NCI-H1694 (cell line): ENCODE data around the gene HSPA4L.

Experiments used
- DNase-seq: peaks from one replicate; lab custom pipeline; 2025; lab: John Stamatoyannopoulos, UW

The HSPA4L gene

DNA sequence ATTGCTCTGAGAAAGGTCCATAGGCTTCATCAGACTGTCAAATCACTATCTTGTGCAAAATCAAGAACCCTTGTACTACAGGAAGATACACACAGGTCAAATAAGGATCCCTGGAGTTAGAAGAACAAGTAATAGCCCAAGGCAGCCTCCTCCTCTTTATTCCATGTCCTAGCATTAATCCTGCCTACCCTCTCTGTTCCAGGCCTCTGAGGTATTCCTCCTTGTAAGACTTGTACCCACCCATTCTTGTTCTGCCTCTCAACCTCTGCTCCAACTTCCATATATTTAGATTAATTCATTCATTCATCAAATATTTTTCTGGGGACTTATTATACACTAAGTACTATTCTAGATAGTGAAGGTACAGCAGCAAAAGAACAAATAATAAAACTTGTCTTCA, 88.2 kb downstream of the HSPA4L start:
- DNase-seq, result no peak

DNA sequence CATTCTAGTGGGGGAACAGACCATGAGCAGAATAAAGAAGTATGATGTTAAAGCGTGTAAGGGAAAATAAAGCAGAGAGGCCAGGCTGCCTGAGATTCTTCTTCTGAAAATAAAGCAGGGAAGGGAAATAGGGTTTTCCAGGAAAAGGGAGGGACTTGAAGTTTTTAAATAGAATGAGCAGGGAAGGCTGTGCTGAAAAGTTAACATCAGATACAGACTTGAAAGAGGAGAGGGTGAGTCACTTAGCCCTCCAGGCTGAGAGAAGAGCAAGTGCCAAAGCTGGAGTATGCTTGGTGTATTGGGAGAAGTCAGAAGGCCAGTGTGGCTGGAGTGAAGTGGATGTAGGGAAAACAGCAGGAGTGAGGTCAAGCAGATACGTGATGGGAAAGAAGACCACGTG, 88.6 kb downstream of the HSPA4L start:
- no peak for DNase-seq

DNA sequence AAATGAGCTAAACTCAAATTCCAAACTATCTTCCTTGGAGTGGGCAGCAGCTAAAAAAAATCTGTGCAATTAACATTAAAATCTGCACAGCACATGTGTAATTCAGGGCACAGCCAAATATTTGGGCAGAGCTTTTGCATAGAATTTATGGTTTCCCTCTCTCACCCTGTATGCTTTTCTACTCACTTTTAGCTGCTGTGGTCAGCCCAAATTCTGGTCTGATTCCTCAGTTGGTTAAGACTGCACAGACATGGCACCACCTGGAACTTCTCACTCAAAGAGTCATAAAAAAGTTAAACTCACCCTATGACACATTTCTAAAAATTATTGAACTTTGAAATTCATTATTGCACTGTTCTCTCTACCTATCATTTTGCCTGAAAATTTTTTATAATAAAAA, 93.7 kb downstream of the HSPA4L start:
- DNase-seq, result no peak

- DNase-seq, result peak; percentile 90
Observed at GRCh38 chr4:127880763-127881562, 98.8 kb downstream of the HSPA4L start, which contains the start of gene PLK4. TSS of gene PLK4 (plus strand) at chr4:127880893. CDS start at chr4:127881135, 242 bp downstream.

GRCh38 chr4:127881563-127881864, 99.4 kb downstream of the HSPA4L start:
- DNase-seq, result no peak

DNA sequence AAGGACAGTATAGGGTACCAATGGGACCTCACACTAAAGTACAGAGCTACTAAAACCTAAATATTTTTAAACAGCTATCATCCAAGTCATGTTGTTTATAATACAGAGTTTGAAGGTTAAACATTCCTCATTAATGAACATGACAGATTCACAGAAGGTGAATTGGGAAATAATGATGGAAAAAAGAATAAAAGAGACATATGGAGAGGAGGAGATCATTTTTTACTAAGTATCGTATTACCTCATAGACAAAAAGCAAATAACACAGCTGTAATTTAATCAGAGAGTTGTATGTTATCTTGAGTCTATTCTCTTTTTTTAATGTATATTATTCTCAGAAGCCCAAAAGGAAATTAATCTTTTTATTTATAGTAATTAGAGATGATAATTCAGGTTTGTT, 106.4 kb downstream of the HSPA4L start:
- DNase-seq, result peak; percentile 60

DNA sequence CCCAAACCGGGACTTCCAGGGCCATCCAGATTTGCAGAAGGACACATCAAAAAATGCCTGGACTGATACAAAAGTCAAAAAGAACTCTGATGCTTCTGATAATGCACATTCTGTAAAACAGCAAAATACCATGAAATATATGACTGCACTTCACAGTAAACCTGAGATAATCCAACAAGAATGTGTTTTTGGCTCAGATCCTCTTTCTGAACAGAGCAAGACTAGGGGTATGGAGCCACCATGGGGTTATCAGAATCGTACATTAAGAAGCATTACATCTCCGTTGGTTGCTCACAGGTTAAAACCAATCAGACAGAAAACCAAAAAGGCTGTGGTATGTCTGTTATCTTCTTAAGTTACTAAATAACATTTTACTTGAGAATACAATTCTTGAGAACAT, 107.8 kb downstream of the HSPA4L start:
- DNase-seq, result no peak
